Skin epidermis (tissue), 12 donors: ENCODE data around the gene CBX1.

ENCODE experiments used
- H3K27ac ChIP-seq, 21 experiments: fragments of 200-600 bp; sonication (generic) in 11 of 21; one replicate each; pipeline ENCODE4 v1.5.0; 2020; ENCODE audit warnings: mild to moderate bottlenecking in 3 of 21, inconsistent platforms in 2 of 21, moderate library complexity in 2 of 21
- H3K4me3 ChIP-seq, 7 experiments: fragments of 200-600 bp; sonication (generic) in 2 of 7; one replicate each; pipeline ENCODE4 v1.5.0; 2020; ENCODE audit warnings: inconsistent platforms in 2 of 7, mild to moderate bottlenecking in 2 of 7, moderate library complexity in 1 of 7

The CBX1 gene

GRCh38 chr17:48101012-48101720 is at the start of gene CBX1:
Gene CBX1, minus strand, starts transcription at chr17:48101478. Its CDS starts 24,474 bp downstream, at chr17:48077004.
- Histone ChIP-seq H3K4me3 (peak within 1 kb of the TSS; percentile 68 to 98 (median 86)), H3K27ac (peak within 1 kb of the TSS; percentile 70 to 91 (median 81))

GRCh38 chr17:48150597-48151001 is 49.3 kb upstream of the CBX1 start:
- Histone ChIP-seq H3K4me3 (no peak overlapping the region), H3K27ac (no peak overlapping the region)

GRCh38 chr17:48149787-48150463 is 48.6 kb upstream of the CBX1 start:
- no peak overlapping the region for H3K4me3 ChIP-seq
- no peak overlapping the region for H3K27ac ChIP-seq

DNA sequence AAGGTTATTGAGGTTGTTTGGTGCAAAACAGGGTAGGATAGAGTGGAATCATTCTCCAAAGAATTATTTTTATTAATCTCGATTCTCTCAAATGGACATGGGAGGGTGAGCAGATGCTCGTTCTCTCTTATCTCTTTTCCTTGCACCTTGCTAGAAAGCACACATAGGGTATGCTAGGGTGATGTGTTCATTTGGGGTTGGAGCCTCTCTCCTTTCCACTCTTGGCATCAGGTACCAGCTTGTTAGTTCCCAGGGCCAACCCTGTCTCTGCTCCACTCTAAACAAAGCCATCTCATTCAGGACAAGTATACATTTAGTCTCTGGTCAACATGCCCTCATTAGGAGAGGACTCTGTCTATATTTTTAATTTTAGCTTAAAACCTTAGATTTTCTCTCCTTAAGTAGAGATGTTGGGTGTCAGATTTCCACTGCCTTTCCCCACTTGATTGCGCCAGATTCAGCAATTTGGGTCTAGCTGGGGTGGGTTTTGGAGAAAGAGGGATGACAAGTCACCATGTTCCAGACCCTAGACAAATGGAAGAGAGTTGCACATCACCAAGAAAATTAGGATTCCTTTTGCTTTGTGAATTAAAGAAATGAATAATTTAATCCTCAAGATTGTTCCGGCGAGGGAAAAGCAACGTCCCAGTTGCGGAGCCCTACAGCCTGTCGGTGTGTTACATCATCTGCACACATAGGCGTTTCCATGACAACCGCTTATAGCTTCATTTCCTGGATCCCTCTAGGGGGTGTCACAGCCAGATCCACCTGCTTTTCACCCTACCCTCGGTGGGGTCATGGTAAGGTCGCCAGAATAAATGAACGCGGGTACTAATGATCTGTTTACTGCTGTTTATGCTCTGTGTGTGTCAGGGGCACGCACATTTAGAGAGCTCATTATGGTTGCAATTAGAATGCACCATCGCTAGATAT is 47.8 kb upstream of the CBX1 start:
- Histone ChIP-seq H3K27ac (no peak overlapping the region), H3K4me3 (no peak overlapping the region)

DNA sequence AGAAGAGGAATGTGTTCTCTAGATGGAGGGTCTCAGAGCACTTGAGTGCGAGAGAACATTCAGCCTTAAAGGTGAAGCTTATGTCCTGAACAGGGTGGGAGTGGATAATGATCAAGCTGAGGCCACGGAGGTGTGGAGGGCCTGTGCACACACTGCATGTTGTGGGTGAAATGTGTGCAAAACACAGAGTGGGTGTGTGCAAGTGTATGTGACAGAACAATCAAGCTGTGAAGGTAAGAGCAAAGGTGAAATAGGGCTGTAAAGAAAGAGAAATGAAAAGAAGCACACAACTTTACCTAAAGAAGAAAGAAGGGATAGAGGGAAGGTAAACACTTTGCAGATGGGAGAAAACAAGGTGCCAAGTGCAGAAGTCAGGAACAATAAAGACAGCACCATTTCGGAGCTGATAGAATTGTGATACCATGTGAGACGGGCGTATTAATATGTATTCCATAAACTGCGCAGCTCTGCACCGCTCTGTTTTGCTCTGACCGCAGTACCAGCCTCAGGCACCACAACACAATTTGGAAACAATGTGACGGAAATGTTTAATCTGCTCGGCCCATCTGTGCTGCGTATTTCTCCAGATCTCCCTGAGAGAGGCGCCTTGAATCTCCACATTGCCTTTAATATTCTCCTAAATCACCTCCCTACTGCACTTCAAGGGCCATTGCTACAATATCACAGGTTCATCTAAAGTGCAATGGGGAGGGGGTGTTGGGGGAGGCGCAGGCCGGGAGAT is 46.9 kb upstream of the CBX1 start:
- Histone ChIP-seq H3K27ac (no peak overlapping the region), H3K4me3 (no peak overlapping the region)

GRCh38 chr17:48144976-48145798 is 43.9 kb upstream of the CBX1 start:
- no peak overlapping the region for H3K27ac ChIP-seq
- H3K4me3 ChIP-seq: no peak overlapping the region

DNA sequence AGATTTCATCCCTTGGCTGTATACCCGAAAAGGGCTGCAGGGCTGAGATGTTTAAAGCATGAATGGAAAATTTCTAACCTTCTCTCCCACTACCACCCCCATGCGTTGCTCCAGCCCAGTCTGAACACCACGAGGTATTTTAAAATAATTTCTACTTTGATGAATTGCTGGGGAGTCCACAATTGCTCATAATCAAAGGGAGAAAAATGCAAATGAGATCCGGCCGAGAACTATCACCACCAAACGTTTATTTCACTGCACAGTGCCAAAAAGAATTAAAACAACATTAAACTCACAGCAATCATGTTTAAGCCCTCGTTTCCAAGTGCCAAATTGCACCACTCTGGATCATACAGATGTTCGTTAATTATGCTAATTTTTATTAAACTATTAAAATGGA is 43.0 kb upstream of the CBX1 start:
- no peak overlapping the region for H3K4me3 ChIP-seq
- no peak overlapping the region for H3K27ac ChIP-seq

DNA sequence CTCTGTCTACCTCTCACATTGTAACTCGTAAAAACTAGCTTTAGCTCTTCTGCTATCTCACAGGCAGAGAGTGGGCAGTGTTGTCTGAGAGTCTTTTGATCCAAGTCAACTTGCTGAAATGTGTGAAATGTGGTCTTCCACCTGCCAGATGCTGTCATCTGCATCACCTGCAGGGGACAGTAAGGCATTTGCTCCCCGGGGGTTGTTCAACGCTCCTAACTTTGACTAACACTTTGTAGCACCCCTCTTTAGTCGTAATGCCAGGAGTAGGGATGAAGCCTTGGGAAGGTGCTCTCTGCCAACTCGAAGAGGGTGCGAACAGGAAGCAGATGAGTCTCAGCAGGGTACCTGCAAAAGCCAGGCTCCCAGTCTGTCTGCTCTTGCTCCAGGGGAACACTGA is 42.4 kb upstream of the CBX1 start:
- H3K4me3 ChIP-seq: no peak overlapping the region
- H3K27ac ChIP-seq: no peak overlapping the region

DNA sequence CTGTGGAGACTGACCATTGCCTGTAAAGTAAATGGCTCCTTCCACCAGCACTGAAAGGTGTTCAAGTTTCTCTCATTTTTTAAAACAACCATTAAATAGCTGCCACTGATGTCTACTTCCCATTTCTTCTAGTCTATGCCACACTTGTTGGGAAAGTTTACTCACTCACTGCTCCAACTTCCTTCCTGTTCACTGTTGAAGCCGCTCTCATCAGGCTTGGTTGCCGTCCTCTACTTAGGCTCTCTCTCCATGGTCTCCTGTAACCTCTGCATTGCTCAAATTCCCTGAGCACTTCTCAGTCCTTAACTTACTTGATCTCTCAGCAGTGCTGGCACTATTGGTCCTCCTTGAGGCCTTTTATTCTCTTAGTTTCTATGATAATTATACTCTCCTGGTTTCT is 38.7 kb upstream of the CBX1 start:
- no peak overlapping the region for H3K27ac ChIP-seq
- no peak overlapping the region for H3K4me3 ChIP-seq

GRCh38 chr17:48137656-48138055 is 36.4 kb upstream of the CBX1 start:
- Histone ChIP-seq H3K4me3 (no peak overlapping the region), H3K27ac (no peak overlapping the region)

DNA sequence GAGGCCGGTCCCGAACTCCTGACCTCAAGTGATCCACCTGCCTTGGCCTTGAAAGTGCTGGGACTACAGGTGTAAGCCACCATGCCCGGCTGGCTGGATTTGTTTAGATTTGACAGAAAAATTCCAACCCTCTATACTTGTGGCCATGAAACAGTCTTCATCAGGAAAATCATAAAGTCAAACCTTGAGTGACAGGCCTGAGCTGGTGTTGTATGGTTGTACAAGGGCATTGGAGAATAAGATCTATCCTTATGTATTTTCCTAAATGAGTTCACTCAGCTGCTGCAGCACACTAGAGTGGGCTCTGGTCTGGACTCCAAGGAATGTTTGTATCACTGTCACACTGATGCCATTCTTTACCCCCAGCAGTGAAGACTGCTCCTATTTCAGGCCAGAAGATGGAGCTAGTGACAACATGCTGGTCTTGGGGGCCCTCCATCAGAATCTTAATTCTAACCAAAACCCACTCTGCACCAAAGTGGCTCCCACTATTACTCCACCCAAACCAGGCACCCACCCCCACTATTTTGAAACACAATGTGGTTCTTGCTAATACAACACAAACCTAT is 33.7 kb upstream of the CBX1 start:
- Histone ChIP-seq H3K4me3 (no peak overlapping the region), H3K27ac (no peak overlapping the region)

- Histone ChIP-seq H3K4me3 (no peak overlapping the region), H3K27ac (no peak overlapping the region)
Observed at GRCh38 chr17:48132385-48132784, 31.1 kb upstream of the CBX1 start.

GRCh38 chr17:48131216-48131824 is 30.0 kb upstream of the CBX1 start:
- no peak overlapping the region for H3K4me3 ChIP-seq
- H3K27ac ChIP-seq: no peak overlapping the region

- H3K4me3 ChIP-seq: no peak overlapping the region
Observed at GRCh38 chr17:48129981-48130380, 28.7 kb upstream of the CBX1 start.

DNA sequence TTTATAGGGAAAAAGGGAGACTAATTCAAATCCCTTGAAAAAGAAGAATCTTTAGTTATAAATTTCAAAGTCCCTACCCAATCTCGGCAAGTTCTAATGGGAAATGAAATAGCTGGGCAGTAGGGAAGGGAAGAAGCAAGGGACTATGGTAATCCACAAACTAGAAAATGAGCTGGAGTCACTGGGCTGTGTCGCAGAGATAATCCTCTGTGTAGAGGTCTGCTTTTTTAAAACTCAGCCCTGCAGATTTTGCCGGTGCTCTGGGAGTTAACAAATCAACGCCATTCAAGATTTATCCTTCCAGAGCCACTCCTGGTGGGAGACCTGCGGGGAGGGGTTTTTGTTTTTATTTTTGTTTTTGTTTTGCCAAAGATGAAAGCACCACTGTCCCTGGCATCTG is 27.1 kb upstream of the CBX1 start:
- Histone ChIP-seq H3K27ac (no peak overlapping the region), H3K4me3 (no peak overlapping the region)

More at GRCh38 chr17:48129981-48130380, 28.7 kb upstream of the CBX1 start:
- H3K27ac ChIP-seq: no peak overlapping the region

- H3K4me3 ChIP-seq: no peak overlapping the region
- peak overlapping the region in 1 of 21 experiments; percentile 40 for H3K27ac ChIP-seq
Observed at GRCh38 chr17:48127371-48128051, 26.2 kb upstream of the CBX1 start.

- Histone ChIP-seq H3K4me3 (no peak overlapping the region), H3K27ac (no peak overlapping the region)
Observed at GRCh38 chr17:48126532-48126850, 25.2 kb upstream of the CBX1 start.
